ENCODE results near the gene BLMH.

BLMH gene

DNA sequence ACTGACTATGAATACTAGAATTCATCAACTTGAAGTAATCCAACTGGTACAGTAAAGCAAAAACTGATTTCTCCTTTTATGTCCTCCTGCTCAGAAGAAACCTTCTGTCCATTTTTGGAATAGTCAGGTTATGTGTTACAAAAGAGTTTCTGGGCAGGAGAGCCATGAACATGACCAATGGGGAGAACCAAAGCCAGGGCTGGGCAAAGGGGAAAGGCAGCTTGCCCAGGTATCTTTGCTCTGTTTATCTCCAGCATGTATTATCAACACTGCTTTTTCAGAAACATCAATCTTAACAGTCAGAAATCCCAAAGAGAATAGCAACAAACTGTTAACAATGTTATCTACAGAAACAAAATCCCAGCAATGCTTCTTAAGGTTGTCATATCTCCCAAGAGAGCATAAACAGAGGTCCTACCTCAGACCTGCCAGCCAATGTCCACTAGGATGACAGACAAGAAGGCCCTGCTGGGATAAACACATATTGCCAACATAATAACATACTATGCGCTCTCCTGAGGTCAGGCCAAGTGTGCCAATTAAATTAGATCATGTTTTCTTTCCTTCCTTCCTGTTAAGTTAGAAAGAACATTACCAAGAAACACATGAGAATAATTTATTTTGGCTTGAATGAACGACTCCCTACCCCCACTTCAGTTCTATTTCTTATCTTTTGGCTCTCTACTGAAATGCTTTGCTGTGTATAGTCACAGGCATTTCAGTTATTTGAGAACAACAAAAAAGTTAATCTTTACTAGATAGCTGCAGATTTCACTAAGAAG lies 28.0 kb downstream of the BLMH start:
- no peak for DNase-seq (ENCODE audit: low read depth)
- TF ChIP-seq, protein P1, sequence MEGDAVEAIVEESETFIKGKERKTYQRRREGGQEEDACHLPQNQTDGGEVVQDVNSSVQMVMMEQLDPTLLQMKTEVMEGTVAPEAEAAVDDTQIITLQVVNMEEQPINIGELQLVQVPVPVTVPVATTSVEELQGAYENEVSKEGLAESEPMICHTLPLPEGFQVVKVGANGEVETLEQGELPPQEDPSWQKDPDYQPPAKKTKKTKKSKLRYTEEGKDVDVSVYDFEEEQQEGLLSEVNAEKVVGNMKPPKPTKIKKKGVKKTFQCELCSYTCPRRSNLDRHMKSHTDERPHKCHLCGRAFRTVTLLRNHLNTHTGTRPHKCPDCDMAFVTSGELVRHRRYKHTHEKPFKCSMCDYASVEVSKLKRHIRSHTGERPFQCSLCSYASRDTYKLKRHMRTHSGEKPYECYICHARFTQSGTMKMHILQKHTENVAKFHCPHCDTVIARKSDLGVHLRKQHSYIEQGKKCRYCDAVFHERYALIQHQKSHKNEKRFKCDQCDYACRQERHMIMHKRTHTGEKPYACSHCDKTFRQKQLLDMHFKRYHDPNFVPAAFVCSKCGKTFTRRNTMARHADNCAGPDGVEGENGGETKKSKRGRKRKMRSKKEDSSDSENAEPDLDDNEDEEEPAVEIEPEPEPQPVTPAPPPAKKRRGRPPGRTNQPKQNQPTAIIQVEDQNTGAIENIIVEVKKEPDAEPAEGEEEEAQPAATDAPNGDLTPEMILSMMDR (IDR thresholded peaks at IDR 0.05; ENCODE audit: low read depth, low read length) = no peak
- TF ChIP-seq POLR2A (IDR thresholded peaks at IDR 0.05; ENCODE audit: extremely low read depth, insufficient read length) (no peak), MYC (IDR thresholded peaks at IDR 0.05; ENCODE audit: low read depth, low read length) (no peak)
- TF ChIP-seq, protein P2, sequence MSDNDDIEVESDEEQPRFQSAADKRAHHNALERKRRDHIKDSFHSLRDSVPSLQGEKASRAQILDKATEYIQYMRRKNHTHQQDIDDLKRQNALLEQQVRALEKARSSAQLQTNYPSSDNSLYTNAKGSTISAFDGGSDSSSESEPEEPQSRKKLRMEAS (IDR thresholded peaks at IDR 0.05; ENCODE audit: low read depth, low read length) = no peak
- H3K4me3 ChIP-seq (ENCODE audit: low read depth, low read length) = no peak overlapping the region

DNA sequence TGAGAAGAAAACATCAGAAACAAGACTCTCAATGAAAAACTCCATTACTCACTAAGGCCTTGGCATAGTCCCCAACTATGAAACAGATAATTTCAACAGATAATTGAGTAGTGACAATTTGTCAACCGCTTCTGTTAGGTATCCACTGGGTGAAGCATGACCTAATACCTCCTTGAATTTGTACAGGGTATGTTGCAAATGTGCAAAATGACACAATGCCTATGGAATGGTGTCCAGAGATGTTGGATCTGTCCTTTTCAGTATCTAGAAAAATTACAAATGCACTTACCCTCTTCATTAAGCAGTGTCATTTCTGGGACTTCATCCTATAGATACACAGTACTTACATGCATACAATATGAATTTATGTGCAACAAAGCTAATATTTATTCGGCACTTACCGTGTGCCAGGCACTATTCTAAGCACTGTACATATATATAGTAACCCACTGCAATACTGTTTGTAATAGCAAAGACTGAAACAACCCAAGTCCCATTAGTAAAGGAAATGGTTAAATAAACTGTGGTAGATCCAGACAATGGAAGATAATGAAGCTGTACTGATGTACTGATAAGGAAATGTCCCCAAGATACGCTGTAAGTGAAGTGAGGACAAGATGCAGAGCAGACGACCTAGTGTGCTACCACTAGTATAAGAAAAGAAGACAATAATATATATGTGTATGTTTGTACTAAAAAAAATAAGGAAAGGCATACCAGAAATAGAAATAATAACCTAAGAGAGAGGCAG lies 34.8 kb downstream of the BLMH start:
- H3K4me3 ChIP-seq (ENCODE audit: low read depth, low read length) = no peak overlapping the region
- no peak for DNase-seq (ENCODE audit: low read depth)
- TF ChIP-seq POLR2A (IDR thresholded peaks at IDR 0.05; ENCODE audit: extremely low read depth, insufficient read length) (no peak), MYC (IDR thresholded peaks at IDR 0.05; ENCODE audit: low read depth, low read length) (no peak)
- TF ChIP-seq, protein P2 (IDR thresholded peaks at IDR 0.05; ENCODE audit: low read depth, low read length) = no peak
- TF ChIP-seq, protein P1 (IDR thresholded peaks at IDR 0.05; ENCODE audit: low read depth, low read length) = no peak

DNA sequence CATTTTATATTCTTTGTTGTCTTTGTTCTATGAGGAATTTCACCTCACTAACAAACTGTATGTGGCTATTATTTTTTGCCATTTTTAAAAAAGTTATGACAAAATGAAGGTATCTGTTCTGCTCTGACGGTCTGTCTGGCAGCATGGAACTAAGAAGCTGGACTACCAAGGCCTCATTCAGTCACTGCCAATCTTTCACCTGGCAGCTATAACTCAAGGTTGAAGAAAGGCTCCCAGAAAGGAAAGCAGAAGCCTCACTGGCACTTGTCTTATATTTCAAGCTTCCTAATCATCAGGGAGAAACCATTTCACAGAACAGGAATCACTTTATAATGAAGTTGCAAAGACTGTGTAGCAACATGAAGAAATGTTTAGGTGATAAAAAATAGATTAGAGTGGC lies 37.6 kb downstream of the BLMH start:
- DNase-seq (ENCODE audit: low read depth) = no peak
- no peak overlapping the region for H3K4me3 ChIP-seq (ENCODE audit: low read depth, low read length)
- TF ChIP-seq, protein P2 (IDR thresholded peaks at IDR 0.05; ENCODE audit: low read depth, low read length) = no peak
- TF ChIP-seq POLR2A (IDR thresholded peaks at IDR 0.05; ENCODE audit: extremely low read depth, insufficient read length) (no peak), MYC (IDR thresholded peaks at IDR 0.05; ENCODE audit: low read depth, low read length) (no peak)
- TF ChIP-seq, protein P1 (IDR thresholded peaks at IDR 0.05; ENCODE audit: low read depth, low read length) = no peak

DNA sequence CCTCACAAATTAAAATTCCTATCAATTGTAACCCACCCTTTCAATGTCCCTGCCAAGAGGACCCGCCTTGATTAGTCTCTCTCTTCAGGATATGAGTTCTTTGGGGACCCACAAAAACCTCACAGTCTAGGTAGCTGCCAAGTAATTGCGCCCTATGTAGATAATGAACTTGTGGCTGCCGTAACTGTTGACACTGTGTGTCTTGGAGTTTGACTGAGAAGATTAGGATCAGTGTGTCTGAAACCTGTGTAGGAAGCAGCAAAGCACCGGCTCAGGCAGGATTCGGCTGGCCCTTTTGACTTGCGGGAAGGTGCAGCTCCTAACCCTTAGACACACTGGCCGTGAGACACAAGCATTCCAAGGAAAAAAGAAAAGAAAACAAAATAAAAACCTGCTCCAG lies 38.4 kb downstream of the BLMH start:
- DNase-seq (ENCODE audit: low read depth) = no peak
- TF ChIP-seq, protein P1 (IDR thresholded peaks at IDR 0.05; ENCODE audit: low read depth, low read length) = no peak
- TF ChIP-seq POLR2A (IDR thresholded peaks at IDR 0.05; ENCODE audit: extremely low read depth, insufficient read length) (no peak), MYC (IDR thresholded peaks at IDR 0.05; ENCODE audit: low read depth, low read length) (no peak)
- TF ChIP-seq, protein P2 (IDR thresholded peaks at IDR 0.05; ENCODE audit: low read depth, low read length) = no peak
- H3K4me3 ChIP-seq (ENCODE audit: low read depth, low read length) = no peak overlapping the region

DNA sequence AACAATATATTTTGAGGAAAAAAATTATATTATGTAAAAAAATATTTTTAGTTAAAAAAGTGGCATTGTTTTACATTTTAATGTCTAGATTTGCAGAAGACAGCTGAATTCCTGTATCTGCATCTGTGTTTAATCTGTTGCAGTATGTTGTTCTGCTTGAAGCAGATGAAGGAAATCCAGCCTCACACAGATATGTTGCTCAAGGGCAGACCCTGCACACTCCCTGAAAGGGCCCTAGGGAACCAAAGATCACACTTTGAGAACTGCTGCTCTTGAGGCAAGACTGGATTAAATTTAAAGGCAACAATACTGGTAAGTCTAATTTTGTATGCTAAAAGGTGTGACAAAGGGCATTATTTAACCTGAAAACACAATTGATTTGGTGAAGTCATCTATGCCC lies 39.8 kb downstream of the BLMH start:
- DNase-seq (ENCODE audit: low read depth) = no peak
- TF ChIP-seq, protein P1 (IDR thresholded peaks at IDR 0.05; ENCODE audit: low read depth, low read length) = no peak
- TF ChIP-seq, protein P2 (IDR thresholded peaks at IDR 0.05; ENCODE audit: low read depth, low read length) = no peak
- TF ChIP-seq MYC (IDR thresholded peaks at IDR 0.05; ENCODE audit: low read depth, low read length) (no peak), POLR2A (IDR thresholded peaks at IDR 0.05; ENCODE audit: extremely low read depth, insufficient read length) (no peak)
- no peak overlapping the region for H3K4me3 ChIP-seq (ENCODE audit: low read depth, low read length)
